Mammary epithelial cell (primary cell): ENCODE results near the gene SEMA4C.

Source experiments
- CTCF ChIP-seq, 2 donors: IDR thresholded peaks in 1 of 2; conservative IDR thresholded peaks in 1 of 2; 2 replicates each; pipeline ENCODE4 v1.5.1; 2011 to 2012; ENCODE audit warnings: inconsistent platforms in 2 of 2, low read length in 2 of 2, mild to moderate bottlenecking in 2 of 2, control low read depth in 1 of 2, low read depth in 1 of 2; ENCODE audit not compliant: insufficient read depth in 1 of 2; ENCODE audit errors: extremely low read depth in 1 of 2
- EZH2 ChIP-seq: IDR thresholded peaks from 2 replicates; pipeline ENCODE4 v1.6.1; 2012; ENCODE audit warnings: low read length, inconsistent platforms, borderline replicate concordance

- TF ChIP-seq CTCF (conservative IDR thresholded peaks at IDR 0.05 in 1 of 2, IDR thresholded peaks at IDR 0.05 in 1 of 2; ENCODE audit: extremely low read depth in 1 of 2, insufficient read depth in 1 of 2, low read depth in 1 of 2, low read length in 2 of 2) (no peak), EZH2 (no peak)
Measured at GRCh38 chr2:96847586-96847985, 22.3 kb downstream of the SEMA4C start.
